ENCODE data around the gene WDR41.
"Not testable (repeated sequence)": the region's sequence is repeated elsewhere in the genome, so short reads cannot be mapped to it uniquely, and the experiment has no call there.

WDR41 gene

GRCh38 chr5:77402796-77403195, 89.3 kb downstream of the WDR41 start:
- no peak for DNase-seq (ENCODE audit: low read depth in 3 of 3)

- DNase-seq (ENCODE audit: low read depth in 3 of 3), result no peak
These were observed 91.5 kb downstream of the WDR41 start for GRCh38 chr5:77400645-77401044.

GRCh38 chr5:77398896-77399295, 93.2 kb downstream of the WDR41 start:
- DNase-seq (ENCODE audit: low read depth in 3 of 3), result no peak

GRCh38 chr5:77398458-77398857, 93.7 kb downstream of the WDR41 start:
- DNase-seq (ENCODE audit: low read depth in 3 of 3), result no peak

GRCh38 chr5:77397686-77398292, 94.3 kb downstream of the WDR41 start:
- no peak for DNase-seq (ENCODE audit: low read depth in 3 of 3)

- DNase-seq (ENCODE audit: low read depth in 3 of 3), result no peak
These were observed 96.1 kb downstream of the WDR41 start for GRCh38 chr5:77396017-77396416.

GRCh38 chr5:77394064-77394715, 97.9 kb downstream of the WDR41 start:
- no peak for DNase-seq (ENCODE audit: low read depth in 3 of 3)

GRCh38 chr5:77391240-77391765, 100.8 kb downstream of the WDR41 start:
- DNase-seq (ENCODE audit: low read depth in 3 of 3), result no peak

- DNase-seq (ENCODE audit: low read depth in 3 of 3), result no peak
These were observed 101.3 kb downstream of the WDR41 start for GRCh38 chr5:77390795-77391194.

- no peak for DNase-seq (ENCODE audit: low read depth in 3 of 3)
These were observed 101.9 kb downstream of the WDR41 start for GRCh38 chr5:77390221-77390620.

- no peak for DNase-seq (ENCODE audit: low read depth in 3 of 3)
These were observed 102.4 kb downstream of the WDR41 start for GRCh38 chr5:77389746-77390145.

- not testable (repeated sequence) for DNase-seq (ENCODE audit: low read depth in 3 of 3)
These were observed 105.8 kb downstream of the WDR41 start for GRCh38 chr5:77386340-77386739.

- not testable (repeated sequence) for DNase-seq (ENCODE audit: low read depth in 3 of 3)
These were observed 108.8 kb downstream of the WDR41 start for GRCh38 chr5:77383336-77383735.
